Pancreas (tissue), 10 donors: Measurements from ENCODE around the gene EHBP1. TPM values are rescaled to one million over a fixed set of nuclear protein-coding genes. Genes with fewer than 3 reads are reported as not detected.

Experiments
- ATAC-seq, 4 donors: fragments of 200-7000 bp; cut with Tn5 transposase; one replicate each; pipeline versions ENCODE4 v1.8.0 to v1.9.1; 2020; ENCODE audit warnings: mild to moderate bottlenecking in 4 of 4, moderate library complexity in 4 of 4
- DNase-seq, 6 donors: peaks; one replicate each; pipeline ENCODE4 v3.0.0-alpha.2; 2020
- FAIRE-seq: peaks from 2 replicates; lab custom pipeline; 2012; peaks lifted over from hg19 to GRCh38; lab: Jason Lieb, UNC
- H3K27ac ChIP-seq, 4 donors: fragments of 200-600 bp; sonication (generic); 1 replicate in 3 of 4; 2 replicates in 1 of 4; pipeline versions ENCODE4 v1.5.0 to v1.8.0; 2020
- H3K27me3 ChIP-seq, 4 donors: fragments of 200-600 bp; one replicate each; pipeline ENCODE4 v1.8.0; 2021
- H3K36me3 ChIP-seq, 3 donors: fragments of 200-600 bp; sonication (generic) in 1 of 3; one replicate each; pipeline versions ENCODE4 v1.5.0 to v1.8.0; 2020 to 2021
- H3K4me1 ChIP-seq, 3 donors: fragments of 200-600 bp; one replicate each; pipeline ENCODE4 v1.8.0; 2021
- H3K4me3 ChIP-seq, 4 donors: fragments of 200-600 bp; sonication (generic) in 2 of 4; one replicate each; pipeline versions ENCODE4 v1.5.0 to v1.8.0; 2020 to 2021
- H3K9me3 ChIP-seq, 4 donors: fragments of 200-600 bp; one replicate each; pipeline ENCODE4 v1.8.0; 2021
- CTCF ChIP-seq, 4 donors: fragments of 200-600 bp; sonication (generic) in 3 of 4; IDR thresholded peaks; one replicate each; pipeline versions ENCODE4 v1.5.0 to v1.8.0; 2021; ENCODE audit warnings: antibody characterized with exemption in 4 of 4
- WGBS, 2 donors: extraction: QIAGEN DNeasy Blood & Tissue Kit; methylation state at CpG; one replicate each; pipeline ENCODE4 v1.1.7; 2013; 5-methylcytosine and 5-hydroxymethylcytosine counted together
- intact Hi-C, 3 donors: fragments of 100-400 bp; cut with DNase I; formaldehyde crosslinking; loops; one replicate each; pipeline versions ENCODE4 v1.11.1 to v1.14.2; 2022
- polyA plus RNA-seq, 2 donors: library from polyadenylated mRNA; stranded (reverse); fragments of 200-250 nt; gene quantifications; one replicate each; pipeline ENCODE4 v1.2.3, GENCODE V29; 2013
- total RNA-seq, 6 donors: library from RNA; stranded (reverse); fragmentation: NEBNext Ultra II Directional in 4 of 6; extraction: Animal tissue kit (Norgen Biotek cat#: 25700) in 4 of 6; gene quantifications; one replicate each; pipeline versions ENCODE4 v1.2.1 to v1.2.4, GENCODE V29; 2021 to 2023
- donor health status: healthy with polysubstance abuse.
- donor health status: DM: no; HTN: no; CAD: no; lungs with moderate emphysema.
- donor health status: DM: no; HTN: no; CAD: no.
- donor health status: control.
- donor health status: control.
- donor health status: Bipolar disorder and iron deficiency.
- donor health status: DM: yes; HTN: yes; CAD: no.
- donor health status: DM: no; HTN: no; CAD: no.
- donor health status: DM: no; HTN: no; CAD: no.
- donor health status: DM: yes; HTN: yes; CAD: no.

Gene EHBP1
- total and polyA plus RNA-seq, 8 donors = 7.1 to 34.6 (median 21.1) TPM

DNA sequence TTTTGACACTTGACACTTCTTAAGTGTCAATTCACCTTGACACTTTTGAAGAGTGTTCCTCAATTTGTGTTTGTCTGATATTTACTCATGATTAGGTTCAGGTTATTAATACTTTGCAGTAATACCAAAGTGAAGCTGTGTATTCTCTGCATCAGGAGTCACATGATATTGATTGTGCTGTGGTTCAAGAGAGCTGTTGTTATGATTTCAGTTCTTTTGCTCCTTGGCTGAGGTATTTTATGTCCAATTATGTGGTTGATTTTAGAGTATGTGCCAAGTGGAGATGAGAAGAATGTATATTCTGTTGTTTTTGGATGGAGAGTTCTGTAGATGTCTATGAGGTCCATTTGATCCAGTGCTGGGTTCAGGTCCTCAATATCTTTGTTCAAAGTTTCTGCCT is 17.2 kb downstream of the EHBP1 start:
- Histone ChIP-seq H3K36me3 (no peaks in the 10 kb centered on the region), H3K4me1 (no peaks in the 10 kb centered on the region), H3K9me3 (no peaks in the 10 kb centered on the region), H3K4me3 (no peak overlapping the region), H3K27ac (no peak overlapping the region), H3K27me3 (no peaks in the 10 kb centered on the region)
- no peak for ATAC-seq
- intact Hi-C loops = no loop called here
- no peak for TF ChIP-seq CTCF (IDR thresholded peaks at IDR 0.05)
- FAIRE-seq = no peak
- DNase-seq = no peak

DNA sequence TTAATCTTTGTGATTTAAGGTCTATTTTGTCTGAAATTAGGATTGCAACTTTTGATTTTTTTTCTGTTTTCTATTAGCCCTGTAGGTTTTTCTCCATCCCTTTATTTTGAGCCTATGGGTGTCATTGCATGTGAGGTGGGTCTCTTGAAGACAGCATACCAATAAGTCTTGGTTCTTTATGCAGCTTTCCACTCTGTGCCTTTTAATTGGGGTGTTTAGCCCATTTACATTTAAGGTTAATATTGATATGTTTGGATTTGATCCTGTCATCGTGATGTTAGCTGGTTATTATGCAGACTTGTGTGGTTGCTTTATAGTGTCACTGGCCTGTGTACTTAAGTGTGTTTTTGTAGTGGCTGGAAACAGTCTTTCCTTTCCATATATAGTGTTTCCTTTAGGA is 17.7 kb downstream of the EHBP1 start:
- DNase-seq (no peak), ATAC-seq (no peak), FAIRE-seq (no peak)
- Histone ChIP-seq H3K36me3 (no peaks in the 10 kb centered on the region), H3K4me1 (no peaks in the 10 kb centered on the region), H3K27ac (no peak overlapping the region), H3K27me3 (no peaks in the 10 kb centered on the region), H3K9me3 (no peaks in the 10 kb centered on the region), H3K4me3 (no peak overlapping the region)
- no peak for TF ChIP-seq CTCF (IDR thresholded peaks at IDR 0.05)
- 93 to 97% methylated on average over 1 of the region's 1 CpG for WGBS, 2 donors
- intact Hi-C loops = no loop called here

DNA sequence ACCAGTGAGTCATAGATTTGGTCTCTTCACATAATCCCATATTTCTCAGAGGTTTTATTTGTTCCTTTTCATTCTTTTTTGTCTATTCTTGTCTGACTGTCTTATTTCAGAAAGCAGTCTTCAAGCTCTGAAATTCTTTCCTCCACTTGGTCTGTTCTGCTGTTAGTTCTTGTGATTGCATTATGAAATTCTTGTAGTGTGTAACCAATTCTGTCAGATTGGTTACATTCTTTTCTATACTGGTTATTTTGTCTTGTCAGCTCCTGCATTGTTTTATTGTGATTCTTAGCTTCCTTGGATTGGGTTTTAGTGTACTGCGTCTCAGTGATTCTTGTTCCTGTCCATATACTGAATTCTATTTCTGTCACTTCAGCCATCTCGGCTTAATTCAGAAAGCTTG is 18.6 kb downstream of the EHBP1 start:
- 96 to 97% methylated on average over 2 of the region's 2 CpGs for WGBS, 2 donors
- H3K4me1 ChIP-seq = no peaks in the 10 kb centered on the region
- ATAC-seq = no peak

GRCh38 chr2:62724886-62725711 is 19.6 kb downstream of the EHBP1 start:
- Histone ChIP-seq H3K27me3 (no peaks in the 10 kb centered on the region), H3K4me3 (no peak overlapping the region), H3K9me3 (no peaks in the 10 kb centered on the region), H3K4me1 (no peaks in the 10 kb centered on the region), H3K27ac (no peak overlapping the region), H3K36me3 (no peaks in the 10 kb centered on the region)
- peak; percentile 40 to 81 (median 56) for ATAC-seq
- TF ChIP-seq CTCF (IDR thresholded peaks at IDR 0.05) = no peak
- WGBS, 2 donors = 84 to 88% methylated on average over 10 of the region's 10 CpGs
- no peak for FAIRE-seq
- intact Hi-C loops = no loop called here
- DNase-seq = peak; percentile 16 to 69 (median 38)

More for the DNA sequence above, 18.6 kb downstream of the EHBP1 start:
- FAIRE-seq (no peak), DNase-seq (no peak)
- H3K27ac ChIP-seq = no peak overlapping the region
- no peak for TF ChIP-seq CTCF (IDR thresholded peaks at IDR 0.05)
- H3K9me3 ChIP-seq = no peaks in the 10 kb centered on the region
- H3K27me3 ChIP-seq = no peaks in the 10 kb centered on the region
- no peaks in the 10 kb centered on the region for H3K36me3 ChIP-seq
- no peak overlapping the region for H3K4me3 ChIP-seq
- intact Hi-C loops = no loop called here

DNA sequence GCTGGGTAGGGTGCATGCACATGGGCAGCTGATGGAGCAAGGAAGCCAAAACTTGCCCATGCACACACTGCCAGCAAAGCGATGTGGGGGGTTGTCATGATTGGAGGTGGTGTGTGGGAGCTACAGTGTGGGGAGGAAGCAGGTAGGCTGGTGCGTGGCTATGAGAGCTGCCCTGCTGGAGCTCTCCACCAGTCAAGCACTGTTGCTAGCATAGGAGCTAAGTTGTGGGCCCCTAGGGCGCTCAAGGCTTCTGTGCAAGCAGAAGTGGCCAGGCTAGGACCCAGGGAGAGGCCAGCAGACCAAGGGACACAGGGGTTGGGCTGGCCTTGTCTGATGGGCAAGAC is 20.2 kb downstream of the EHBP1 start:
- WGBS, 2 donors = 100% methylated on average over 3 of the region's 3 CpGs

More for the DNA sequence above, 20.2 kb downstream of the EHBP1 start:
- DNase-seq (peak in 1 of 6 donors; percentile 27), ATAC-seq (peak in 2 of 4 donors; percentile 19 to 21), FAIRE-seq (no peak)
- no peaks in the 10 kb centered on the region for H3K27me3 ChIP-seq
- no peak for TF ChIP-seq CTCF (IDR thresholded peaks at IDR 0.05)
- no peaks in the 10 kb centered on the region for H3K9me3 ChIP-seq
- no peak overlapping the region for H3K4me3 ChIP-seq
- no peak overlapping the region for H3K27ac ChIP-seq
- no peaks in the 10 kb centered on the region for H3K4me1 ChIP-seq
- intact Hi-C loops = no loop called here
- H3K36me3 ChIP-seq = no peaks in the 10 kb centered on the region
